KMS-11 (cell line): ENCODE measurements around the gene SLC6A18.

ENCODE experiments used
- H2AFZ ChIP-seq: fragments of 200-600 bp; sonication (generic); 2 replicates; pipeline ENCODE4 v1.6.1; 2016; ENCODE audit warnings: antibody characterized with exemption, mixed run types, low read depth
- H3K27ac ChIP-seq: fragments of 200-600 bp; sonication (generic); 2 replicates; pipeline ENCODE4 v1.6.1; 2016; ENCODE audit warnings: mild to moderate bottlenecking, mixed run types
- H3K27me3 ChIP-seq: fragments of 200-600 bp; sonication (generic); 2 replicates; pipeline ENCODE4 v1.6.1; 2017; ENCODE audit warnings: mild to moderate bottlenecking, low read depth, mixed run types, moderate library complexity; ENCODE audit not compliant: insufficient read depth
- H3K36me3 ChIP-seq: fragments of 200-600 bp; sonication (generic); 2 replicates; pipeline ENCODE4 v1.6.1; 2017; ENCODE audit warnings: mild to moderate bottlenecking, mixed run types; ENCODE audit not compliant: insufficient read depth
- H3K4me1 ChIP-seq: fragments of 200-600 bp; sonication (generic); 2 replicates; pipeline ENCODE4 v1.6.1; 2016; ENCODE audit warnings: mild to moderate bottlenecking, low read depth, mixed run types; ENCODE audit not compliant: poor library complexity, severe bottlenecking
- H3K4me2 ChIP-seq: fragments of 200-600 bp; sonication (generic); 2 replicates; pipeline ENCODE4 v1.7.0; 2016; ENCODE audit warnings: mild to moderate bottlenecking, mixed run types
- H3K4me3 ChIP-seq: fragments of 200-600 bp; sonication (generic); IDR thresholded peaks from 2 replicates; pipeline ENCODE4 v1.6.1; 2017; ENCODE audit warnings: low read depth, low read length, mixed read lengths; ENCODE audit not compliant: insufficient read depth
- H3K79me2 ChIP-seq: fragments of 200-600 bp; sonication (generic); 2 replicates; pipeline ENCODE4 v1.6.1; 2016; ENCODE audit warnings: low read depth, mixed run types; ENCODE audit not compliant: insufficient read depth
- H3K9ac ChIP-seq: fragments of 200-600 bp; sonication (generic); 2 replicates; pipeline ENCODE4 v1.6.1; 2016; ENCODE audit warnings: mild to moderate bottlenecking, mixed run types
- H4K20me1 ChIP-seq: fragments of 200-600 bp; sonication (generic); 2 replicates; pipeline ENCODE4 v1.6.1; 2016; ENCODE audit warnings: mild to moderate bottlenecking, mixed run types; ENCODE audit not compliant: insufficient read depth
- TF ChIP-seq, protein P1 (sequence below): fragments of 200-600 bp; sonication (generic); conservative IDR thresholded peaks from 2 replicates; pipeline ENCODE4 v1.6.1; 2017; ENCODE audit warnings: low read depth, mild to moderate bottlenecking, antibody characterized with exemption, low read length, moderate library complexity, mixed read lengths

Gene SLC6A18

DNA sequence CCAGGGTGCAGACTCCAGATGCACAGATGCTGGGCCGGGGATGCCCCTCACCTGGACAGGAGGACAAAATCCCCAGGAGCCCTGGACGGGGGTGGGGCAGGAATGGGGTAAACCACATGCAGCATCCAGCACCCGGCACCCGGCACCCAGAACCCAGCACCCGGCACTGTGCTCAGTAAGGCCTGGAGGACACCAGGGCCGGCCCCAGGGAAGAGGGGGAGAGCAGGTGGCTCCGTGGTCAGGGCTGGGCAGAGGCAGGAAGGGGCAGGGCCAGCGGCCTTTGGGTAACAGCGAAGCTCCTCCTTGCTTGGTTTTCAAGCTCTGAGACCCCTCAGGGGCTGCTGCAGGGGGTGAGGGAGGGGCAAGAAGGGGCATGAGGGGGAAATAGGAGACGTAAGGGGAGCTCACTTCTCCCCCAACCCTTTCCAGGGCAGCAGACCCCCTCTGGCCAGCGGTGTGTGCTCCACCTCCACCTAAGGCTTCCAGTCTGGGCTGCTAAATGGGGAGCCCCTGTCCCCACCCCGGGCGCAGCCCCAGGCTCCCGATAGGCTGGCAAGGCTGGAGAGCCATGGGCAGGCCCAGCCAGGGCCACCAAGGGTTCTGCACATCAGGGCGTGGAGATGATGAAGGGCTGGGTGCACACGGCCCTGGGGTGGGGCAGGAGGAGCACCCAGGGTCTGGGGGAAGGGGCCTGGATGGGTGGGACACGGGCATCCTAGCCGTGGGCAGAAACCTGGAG is 41.6 kb upstream of the SLC6A18 start:
- Histone ChIP-seq H4K20me1 (no peaks in the 10 kb centered on the region), H3K4me1 (peaks cover 9% of the 10 kb centered on the region), H3K4me2 (no peak overlapping the region), H3K79me2 (no peaks in the 10 kb centered on the region), H3K27ac (no peak overlapping the region), H3K36me3 (no peaks in the 10 kb centered on the region), H3K4me3 (no peak overlapping the region), H2AFZ (no peak overlapping the region), H3K27me3 (no peaks in the 10 kb centered on the region), H3K9ac (no peak overlapping the region)
- TF ChIP-seq, protein P1, sequence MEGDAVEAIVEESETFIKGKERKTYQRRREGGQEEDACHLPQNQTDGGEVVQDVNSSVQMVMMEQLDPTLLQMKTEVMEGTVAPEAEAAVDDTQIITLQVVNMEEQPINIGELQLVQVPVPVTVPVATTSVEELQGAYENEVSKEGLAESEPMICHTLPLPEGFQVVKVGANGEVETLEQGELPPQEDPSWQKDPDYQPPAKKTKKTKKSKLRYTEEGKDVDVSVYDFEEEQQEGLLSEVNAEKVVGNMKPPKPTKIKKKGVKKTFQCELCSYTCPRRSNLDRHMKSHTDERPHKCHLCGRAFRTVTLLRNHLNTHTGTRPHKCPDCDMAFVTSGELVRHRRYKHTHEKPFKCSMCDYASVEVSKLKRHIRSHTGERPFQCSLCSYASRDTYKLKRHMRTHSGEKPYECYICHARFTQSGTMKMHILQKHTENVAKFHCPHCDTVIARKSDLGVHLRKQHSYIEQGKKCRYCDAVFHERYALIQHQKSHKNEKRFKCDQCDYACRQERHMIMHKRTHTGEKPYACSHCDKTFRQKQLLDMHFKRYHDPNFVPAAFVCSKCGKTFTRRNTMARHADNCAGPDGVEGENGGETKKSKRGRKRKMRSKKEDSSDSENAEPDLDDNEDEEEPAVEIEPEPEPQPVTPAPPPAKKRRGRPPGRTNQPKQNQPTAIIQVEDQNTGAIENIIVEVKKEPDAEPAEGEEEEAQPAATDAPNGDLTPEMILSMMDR, result no peak

DNA sequence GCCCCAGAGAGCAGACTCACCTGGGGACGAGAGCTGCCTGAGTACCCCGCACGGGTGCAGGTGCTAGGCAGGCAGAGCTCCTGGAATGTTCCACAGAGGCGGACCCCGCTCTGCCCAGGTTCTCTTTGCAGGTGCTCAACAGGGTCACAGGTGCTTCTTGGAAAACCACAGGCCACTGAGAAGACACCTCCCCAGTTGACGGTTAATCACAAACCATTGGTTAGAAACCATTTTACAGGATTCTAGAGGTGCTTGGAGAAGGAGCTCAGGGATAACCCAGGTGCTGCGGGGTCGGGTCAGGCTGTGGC is 41.1 kb upstream of the SLC6A18 start:
- no peaks in the 10 kb centered on the region for H3K36me3 ChIP-seq
- no peaks in the 10 kb centered on the region for H3K27me3 ChIP-seq
- H3K4me3 ChIP-seq, result no peak overlapping the region
- TF ChIP-seq, protein P1, result no peak
- H3K79me2 ChIP-seq, result no peaks in the 10 kb centered on the region
- H3K4me1 ChIP-seq, result peaks cover 9% of the 10 kb centered on the region
- no peaks in the 10 kb centered on the region for H4K20me1 ChIP-seq
- H3K4me2 ChIP-seq, result no peak overlapping the region
- no peak overlapping the region for H2AFZ ChIP-seq
- H3K9ac ChIP-seq, result no peak overlapping the region
- H3K27ac ChIP-seq, result no peak overlapping the region

DNA sequence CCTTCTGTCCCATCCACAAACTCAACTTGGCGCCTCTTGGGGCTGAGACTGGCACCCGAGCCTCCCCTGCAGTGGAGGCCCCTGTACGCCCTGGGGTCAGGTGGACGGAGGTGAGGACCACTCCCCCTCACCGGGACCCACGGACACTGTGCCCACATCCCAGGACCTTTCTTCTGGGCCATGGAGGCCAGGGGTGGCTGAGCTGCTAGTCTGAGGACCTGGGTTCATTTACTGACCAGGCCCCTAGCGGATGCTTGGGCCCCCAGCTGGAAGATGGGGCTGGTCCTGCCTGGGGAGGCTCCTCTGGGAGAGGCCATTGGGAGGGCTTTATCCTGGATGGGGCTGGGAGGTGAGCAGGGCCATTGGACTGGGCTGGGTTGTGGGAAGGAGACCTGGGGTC is 40.7 kb upstream of the SLC6A18 start:
- H4K20me1 ChIP-seq, result no peaks in the 10 kb centered on the region
- H3K4me1 ChIP-seq, result peaks cover 9% of the 10 kb centered on the region
- H3K27ac ChIP-seq, result no peak overlapping the region
- H2AFZ ChIP-seq, result no peak overlapping the region
- H3K4me3 ChIP-seq, result no peak overlapping the region
- no peaks in the 10 kb centered on the region for H3K36me3 ChIP-seq
- no peak overlapping the region for H3K4me2 ChIP-seq
- TF ChIP-seq, protein P1, result no peak
- H3K27me3 ChIP-seq, result no peaks in the 10 kb centered on the region; the same call in 1 of the 2 replicates
- H3K9ac ChIP-seq, result no peak overlapping the region
- H3K79me2 ChIP-seq, result no peaks in the 10 kb centered on the region

DNA sequence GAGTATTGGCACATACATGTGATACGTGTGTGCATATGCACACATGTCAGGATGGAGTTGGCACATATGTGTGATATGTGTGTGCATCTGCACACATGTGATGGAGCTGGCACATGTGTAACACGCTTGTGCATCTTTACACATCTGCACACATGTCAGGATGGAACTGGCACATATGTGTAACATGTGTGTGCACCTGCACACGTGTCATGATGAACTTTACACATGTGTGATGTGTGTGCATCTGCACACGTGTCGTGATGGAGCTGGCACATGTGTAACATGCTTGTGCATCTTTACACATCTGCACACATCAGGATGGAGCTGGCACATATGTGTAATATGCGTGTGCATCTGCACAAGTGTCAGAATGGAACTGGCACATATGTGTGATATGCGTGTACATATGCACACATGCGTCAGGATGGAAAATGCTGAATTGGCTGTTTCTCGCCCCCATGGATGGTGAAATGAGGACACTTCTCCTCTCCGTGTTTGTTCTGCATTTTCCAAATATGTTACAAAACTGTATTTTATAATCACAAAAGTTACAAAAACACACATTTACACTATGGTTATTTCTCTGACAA is 40.0 kb upstream of the SLC6A18 start:
- H2AFZ ChIP-seq, result no peak overlapping the region
- no peak overlapping the region for H3K4me3 ChIP-seq
- peaks cover 6% of the 10 kb centered on the region; the same call in 1 of the 2 replicates for H3K27me3 ChIP-seq
- no peak overlapping the region for H3K27ac ChIP-seq
- no peak overlapping the region for H3K4me2 ChIP-seq
- no peak overlapping the region for H3K9ac ChIP-seq
- H3K4me1 ChIP-seq, result peaks cover 9% of the 10 kb centered on the region
- no peaks in the 10 kb centered on the region for H3K79me2 ChIP-seq
- no peaks in the 10 kb centered on the region for H3K36me3 ChIP-seq
- TF ChIP-seq, protein P1, result no peak
- no peaks in the 10 kb centered on the region for H4K20me1 ChIP-seq
